GM21737 (cell line): ENCODE data around the gene BTBD6.

Experiments
- ATAC-seq: cut with Tn5 transposase; IDR thresholded peaks from one replicate; pipeline ENCODE4 v1.9.1; 2021; ENCODE audit warnings: mild to moderate bottlenecking, moderate library complexity; ENCODE audit not compliant: unreplicated experiment

Gene BTBD6

GRCh38 chr14:105229099-105229655 lies 19.2 kb upstream of the BTBD6 start:
- ATAC-seq: no peak

GRCh38 chr14:105240811-105241576 lies 7.3 kb upstream of the BTBD6 start:
- ATAC-seq: no peak

- no peak for ATAC-seq
These were observed 6.7 kb upstream of the BTBD6 start for GRCh38 chr14:105241641-105242040.

GRCh38 chr14:105244334-105244733 lies 4.0 kb upstream of the BTBD6 start:
- ATAC-seq: no peak

- no peak for ATAC-seq
These were observed 1.3 kb upstream of the BTBD6 start for GRCh38 chr14:105247026-105247425.

- ATAC-seq: peak; percentile 9
These were observed 492 bp upstream of the BTBD6 start for GRCh38 chr14:105247715-105248367.

- no peak for ATAC-seq
These were observed 1.1 kb downstream of the BTBD6 start for GRCh38 chr14:105249182-105250007.

GRCh38 chr14:105250008-105250366 lies 1.7 kb downstream of the BTBD6 start:
- no peak for ATAC-seq

GRCh38 chr14:105250986-105251385 lies 2.7 kb downstream of the BTBD6 start:
- no peak for ATAC-seq

- ATAC-seq: no peak
These were observed 3.6 kb downstream of the BTBD6 start for GRCh38 chr14:105251920-105252319.

GRCh38 chr14:105252552-105253328 lies 4.4 kb downstream of the BTBD6 start:
- no peak for ATAC-seq

GRCh38 chr14:105253329-105253682 lies 5.0 kb downstream of the BTBD6 start:
- ATAC-seq: no peak

- ATAC-seq: no peak
These were observed 6.7 kb downstream of the BTBD6 start for GRCh38 chr14:105255021-105255507.

GRCh38 chr14:105256292-105256960 lies 8.1 kb downstream of the BTBD6 start:
- ATAC-seq: no peak

GRCh38 chr14:105257464-105257863 lies 9.1 kb downstream of the BTBD6 start:
- no peak for ATAC-seq

- no peak for ATAC-seq
These were observed 10.5 kb downstream of the BTBD6 start for GRCh38 chr14:105258846-105259245.

- ATAC-seq: no peak
These were observed 12.6 kb downstream of the BTBD6 start for GRCh38 chr14:105260959-105261358.

GRCh38 chr14:105261781-105262180 lies 13.4 kb downstream of the BTBD6 start:
- no peak for ATAC-seq

GRCh38 chr14:105267820-105268548 lies 19.7 kb downstream of the BTBD6 start:
- ATAC-seq: no peak
